ENCODE measurements around the gene SNX9.

Gene SNX9

DNA sequence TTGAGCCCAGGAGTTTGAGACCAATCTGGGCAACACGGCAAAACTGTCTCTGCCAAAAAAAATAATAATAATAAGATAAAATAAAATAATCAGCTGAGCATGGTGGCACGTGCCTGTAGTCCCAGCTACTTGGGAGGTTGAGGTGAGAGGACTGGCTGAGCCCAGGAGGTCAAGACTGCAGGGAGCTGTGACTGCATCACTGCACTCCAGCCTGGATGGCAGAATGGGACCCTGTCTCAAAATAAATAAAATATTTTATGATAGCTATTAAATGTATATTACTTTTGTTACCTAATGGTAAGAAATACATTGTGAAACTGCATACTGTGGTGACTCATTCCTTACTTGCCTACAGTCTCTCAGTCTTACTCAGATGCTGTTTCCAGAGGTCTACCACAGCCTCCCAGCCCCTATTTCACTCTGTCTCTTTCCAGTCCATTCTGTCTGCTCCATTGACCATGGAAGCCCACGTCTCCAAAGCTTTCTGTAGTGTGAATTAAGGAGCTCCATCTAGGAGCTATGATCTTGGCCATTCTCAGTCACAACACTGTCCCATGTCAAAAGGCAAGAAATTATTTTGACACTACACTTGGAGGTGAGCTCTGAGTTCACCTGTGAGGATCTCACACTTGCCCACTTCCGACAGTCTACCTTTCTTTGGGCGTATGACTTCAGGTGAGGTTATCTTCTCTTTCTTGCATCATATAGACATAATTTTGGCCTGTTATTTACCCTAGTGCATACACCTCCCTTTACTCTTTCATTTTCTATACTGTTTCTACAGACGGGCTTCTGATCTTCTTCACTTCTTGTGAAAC lies 22.4 kb upstream of the SNX9 start:
- Histone ChIP-seq H3K4me2 (ENCODE audit: low read length) (no peak overlapping the region), H3K9me3 (ENCODE audit: control insufficient read depth, low read length) (no peaks in the 10 kb centered on the region), H3K79me2 (no peaks in the 10 kb centered on the region), H2AFZ (no peak overlapping the region), H3K27ac (no peak overlapping the region), H3K4me3 (ENCODE audit: low read depth, low read length) (no peak overlapping the region), H3K9ac (no peak overlapping the region), H3K27me3 (ENCODE audit: control insufficient read depth, insufficient read depth, low read length) (no peaks in the 10 kb centered on the region), H3K4me1 (no peaks in the 10 kb centered on the region), H3K36me3 (ENCODE audit: control insufficient read depth, insufficient read depth, low read length) (no peaks in the 10 kb centered on the region)
- no peak for TF ChIP-seq CTCF (IDR thresholded peaks at IDR 0.05)

GRCh38 chr6:157804448-157805327 lies 18.4 kb upstream of the SNX9 start:
- TF ChIP-seq CTCF (IDR thresholded peaks at IDR 0.05): no peak
- Histone ChIP-seq H2AFZ (no peak overlapping the region), H3K4me3 (ENCODE audit: low read depth, low read length) (no peak overlapping the region), H3K36me3 (ENCODE audit: control insufficient read depth, insufficient read depth, low read length) (no peaks in the 10 kb centered on the region), H3K4me2 (ENCODE audit: low read length) (no peak overlapping the region), H3K79me2 (no peaks in the 10 kb centered on the region), H3K4me1 (no peaks in the 10 kb centered on the region), H3K27me3 (ENCODE audit: control insufficient read depth, insufficient read depth, low read length) (no peaks in the 10 kb centered on the region), H3K9me3 (ENCODE audit: control insufficient read depth, low read length) (no peaks in the 10 kb centered on the region), H3K9ac (no peak overlapping the region), H3K27ac (no peak overlapping the region)

GRCh38 chr6:157806131-157806855 lies 16.8 kb upstream of the SNX9 start:
- no peak overlapping the region for H3K9ac ChIP-seq

DNA sequence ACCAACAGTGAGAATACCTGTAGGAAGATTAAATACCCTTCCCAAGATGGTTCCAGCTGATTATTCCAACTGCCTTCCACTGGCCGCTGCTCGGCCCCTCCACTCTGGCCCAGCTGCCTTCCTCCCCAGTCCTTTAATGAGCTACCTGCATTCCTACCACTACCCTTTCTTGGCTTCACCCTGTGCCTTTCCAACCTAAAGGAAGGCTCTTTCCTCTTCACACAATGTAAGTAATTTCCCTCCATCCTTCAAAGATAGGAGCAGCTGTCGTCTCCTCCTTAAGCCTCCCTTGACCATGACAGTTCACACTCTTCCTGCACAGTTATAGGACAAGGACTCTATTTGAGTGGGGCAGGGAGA lies 16.2 kb upstream of the SNX9 start:
- no peak overlapping the region for H3K4me2 ChIP-seq (ENCODE audit: low read length)
- H3K4me3 ChIP-seq (ENCODE audit: low read depth, low read length): no peak overlapping the region
- H3K9me3 ChIP-seq (ENCODE audit: control insufficient read depth, low read length): no peaks in the 10 kb centered on the region
- no peak overlapping the region for H3K27ac ChIP-seq
- H3K36me3 ChIP-seq (ENCODE audit: control insufficient read depth, insufficient read depth, low read length): no peaks in the 10 kb centered on the region
- H3K4me1 ChIP-seq: no peaks in the 10 kb centered on the region
- TF ChIP-seq CTCF (IDR thresholded peaks at IDR 0.05): no peak
- H3K9ac ChIP-seq: no peak overlapping the region
- no peak overlapping the region for H2AFZ ChIP-seq
- no peaks in the 10 kb centered on the region for H3K79me2 ChIP-seq
- H3K27me3 ChIP-seq (ENCODE audit: control insufficient read depth, insufficient read depth, low read length): no peaks in the 10 kb centered on the region

More at GRCh38 chr6:157806131-157806855, 16.8 kb upstream of the SNX9 start:
- no peak overlapping the region for H3K27ac ChIP-seq
- no peaks in the 10 kb centered on the region for H3K9me3 ChIP-seq (ENCODE audit: control insufficient read depth, low read length)
- H3K4me3 ChIP-seq (ENCODE audit: low read depth, low read length): no peak overlapping the region
- H3K27me3 ChIP-seq (ENCODE audit: control insufficient read depth, insufficient read depth, low read length): no peaks in the 10 kb centered on the region
- H3K4me1 ChIP-seq: no peaks in the 10 kb centered on the region
- TF ChIP-seq CTCF (IDR thresholded peaks at IDR 0.05): no peak
- no peaks in the 10 kb centered on the region for H3K79me2 ChIP-seq
- no peak overlapping the region for H2AFZ ChIP-seq
- no peak overlapping the region for H3K4me2 ChIP-seq (ENCODE audit: low read length)
- no peaks in the 10 kb centered on the region for H3K36me3 ChIP-seq (ENCODE audit: control insufficient read depth, insufficient read depth, low read length)
